Ectodermal cell (in vitro differentiated cells): Measurements from ENCODE around the gene CPSF3.
"Not testable (repeated sequence)": the region's sequence is repeated elsewhere in the genome, so short reads cannot be mapped to it uniquely, and the experiment has no call there.

Experiments used
- H3K27ac ChIP-seq: 2 replicates; pipeline ENCODE4 v1.7.0; 2013; ENCODE audit warnings: mild to moderate bottlenecking, low read depth, low read length; ENCODE audit not compliant: insufficient read depth, poor library complexity, severe bottlenecking
- H3K27me3 ChIP-seq: 2 replicates; pipeline ENCODE4 v1.7.0; 2013; ENCODE audit warnings: mild to moderate bottlenecking, low read length; ENCODE audit not compliant: insufficient read depth, control insufficient read depth, poor library complexity, severe bottlenecking
- H3K36me3 ChIP-seq: one replicate; pipeline ENCODE4 v1.7.0; 2013; ENCODE audit warnings: low read length; ENCODE audit not compliant: control insufficient read depth, insufficient read depth
- H3K4me1 ChIP-seq: one replicate; pipeline ENCODE4 v1.7.0; 2013; ENCODE audit warnings: low read length; ENCODE audit not compliant: control insufficient read depth, insufficient read depth
- H3K4me3 ChIP-seq: 2 replicates; pipeline ENCODE4 v1.7.0; 2013; ENCODE audit warnings: low read depth, low read length, control low read depth; ENCODE audit not compliant: insufficient read depth
- H3K9me3 ChIP-seq: 2 replicates; pipeline ENCODE4 v1.7.0; 2013; ENCODE audit warnings: mild to moderate bottlenecking, low read length, moderate library complexity; ENCODE audit not compliant: control insufficient read depth
- WGBS, 2 experiments: methylation state at CpG; one replicate each; pipeline ENCODE4 v1.1.7; 2013; ENCODE audit warnings: missing lambda C conversion rate in 2 of 2; 5-methylcytosine and 5-hydroxymethylcytosine counted together

CPSF3 gene

GRCh38 chr2:9508931-9509330 lies 85.5 kb downstream of the CPSF3 start:
- no peaks in the 10 kb centered on the region for H3K9me3 ChIP-seq
- no peak overlapping the region for H3K27ac ChIP-seq
- no peak overlapping the region for H3K4me3 ChIP-seq
- no peaks in the 10 kb centered on the region for H3K27me3 ChIP-seq
- peaks cover 20% of the 10 kb centered on the region for H3K36me3 ChIP-seq
- 64 to 68% methylated on average over 1 of the region's 1 CpG for WGBS, 2 experiments
- no peaks in the 10 kb centered on the region for H3K4me1 ChIP-seq

GRCh38 chr2:9513946-9514345 lies 90.5 kb downstream of the CPSF3 start:
- not testable (repeated sequence) for H3K4me1 ChIP-seq, H3K4me3 ChIP-seq, H3K27ac ChIP-seq, H3K27me3 ChIP-seq, H3K9me3 ChIP-seq
- WGBS, 2 experiments, result 94 to 96% methylated on average over 3 of the region's 3 CpGs
- H3K36me3 ChIP-seq, result peaks cover 19% of the 10 kb centered on the region

GRCh38 chr2:9517118-9517782 lies 93.8 kb downstream of the CPSF3 start:
- no peak overlapping the region for H3K4me3 ChIP-seq
- H3K9me3 ChIP-seq, result no peaks in the 10 kb centered on the region
- H3K27ac ChIP-seq, result no peak overlapping the region
- no peaks in the 10 kb centered on the region for H3K27me3 ChIP-seq
- peaks cover 37% of the 10 kb centered on the region for H3K36me3 ChIP-seq
- 92 to 94% methylated on average over 2 of the region's 2 CpGs for WGBS, 2 experiments
- H3K4me1 ChIP-seq, result no peaks in the 10 kb centered on the region

GRCh38 chr2:9518163-9518562 lies 94.7 kb downstream of the CPSF3 start:
- H3K27ac ChIP-seq, result no peak overlapping the region
- peaks cover 31% of the 10 kb centered on the region for H3K36me3 ChIP-seq
- no peaks in the 10 kb centered on the region for H3K9me3 ChIP-seq
- H3K4me3 ChIP-seq, result no peak overlapping the region
- no peaks in the 10 kb centered on the region for H3K4me1 ChIP-seq
- 92 to 97% methylated on average over 3 of the region's 3 CpGs for WGBS, 2 experiments
- no peaks in the 10 kb centered on the region for H3K27me3 ChIP-seq

GRCh38 chr2:9518780-9519179 lies 95.3 kb downstream of the CPSF3 start:
- Histone ChIP-seq H3K36me3 (peaks cover 27% of the 10 kb centered on the region), H3K27ac (no peak overlapping the region), H3K9me3 (no peaks in the 10 kb centered on the region)

GRCh38 chr2:9519250-9519649 lies 95.8 kb downstream of the CPSF3 start:
- no peak overlapping the region for H3K4me3 ChIP-seq
- WGBS, 2 experiments, result 91 to 97% methylated on average over 2 of the region's 2 CpGs
- peaks cover 27% of the 10 kb centered on the region for H3K36me3 ChIP-seq

More at GRCh38 chr2:9518780-9519179, 95.3 kb downstream of the CPSF3 start:
- H3K4me1 ChIP-seq, result no peaks in the 10 kb centered on the region
- H3K4me3 ChIP-seq, result no peak overlapping the region
- 90 to 97% methylated on average over 5 to 7 of the region's 7 CpGs for WGBS, 2 experiments
- H3K27me3 ChIP-seq, result no peaks in the 10 kb centered on the region

More at GRCh38 chr2:9519250-9519649, 95.8 kb downstream of the CPSF3 start:
- H3K27me3 ChIP-seq, result no peaks in the 10 kb centered on the region
- H3K4me1 ChIP-seq, result no peaks in the 10 kb centered on the region
- H3K9me3 ChIP-seq, result no peaks in the 10 kb centered on the region
- no peak overlapping the region for H3K27ac ChIP-seq
